SK-N-DZ (cell line): ENCODE measurements around the gene DACT1.
A peak's percentile ranks its signal among the peaks of the same experiment; 100 is the strongest.

Experiments used
- DNase-seq: peaks from one replicate; pipeline ENCODE4 v3.0.0-alpha.2; 2015; ENCODE audit warnings: low spot score

The DACT1 gene

DNA sequence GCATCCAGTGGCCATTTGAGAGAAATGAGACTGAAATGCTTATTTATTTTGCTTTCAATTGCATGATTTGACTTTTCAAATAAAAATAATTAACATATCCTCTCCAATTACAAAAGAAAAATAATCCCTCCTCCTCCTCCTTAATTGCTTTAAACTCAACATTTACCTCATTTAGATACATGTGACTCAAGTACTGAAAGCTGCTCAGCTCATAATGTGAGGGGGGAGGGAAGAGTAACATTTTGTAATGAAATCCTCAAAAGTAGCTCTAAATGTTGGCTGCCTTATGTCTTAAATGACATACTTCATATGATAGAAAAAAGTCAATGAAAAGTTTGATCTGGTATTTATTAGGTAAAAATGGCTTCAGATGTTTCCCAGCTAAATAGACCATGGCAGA, 29.0 kb downstream of the DACT1 start:
- no peak for DNase-seq

DNA sequence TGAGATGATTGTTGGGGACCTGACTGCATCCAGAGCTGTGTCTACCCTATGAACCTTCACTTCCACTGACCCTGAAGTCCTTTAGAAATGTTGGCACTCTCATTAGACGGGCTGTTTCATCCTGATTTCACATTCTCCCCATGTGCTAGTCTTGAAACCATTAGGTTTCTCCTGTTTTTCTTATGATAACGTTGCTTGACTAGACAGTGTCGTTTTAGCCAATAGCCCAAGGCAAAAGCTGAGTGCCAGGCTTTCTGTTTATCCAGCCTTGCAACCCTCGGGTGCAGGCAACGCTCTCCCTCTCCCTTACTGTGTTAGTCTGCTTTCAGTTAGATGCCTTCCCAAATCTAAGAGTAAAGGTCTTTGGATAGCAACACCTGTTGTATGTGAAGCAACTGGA, 30.1 kb downstream of the DACT1 start:
- DNase-seq, result no peak

DNA sequence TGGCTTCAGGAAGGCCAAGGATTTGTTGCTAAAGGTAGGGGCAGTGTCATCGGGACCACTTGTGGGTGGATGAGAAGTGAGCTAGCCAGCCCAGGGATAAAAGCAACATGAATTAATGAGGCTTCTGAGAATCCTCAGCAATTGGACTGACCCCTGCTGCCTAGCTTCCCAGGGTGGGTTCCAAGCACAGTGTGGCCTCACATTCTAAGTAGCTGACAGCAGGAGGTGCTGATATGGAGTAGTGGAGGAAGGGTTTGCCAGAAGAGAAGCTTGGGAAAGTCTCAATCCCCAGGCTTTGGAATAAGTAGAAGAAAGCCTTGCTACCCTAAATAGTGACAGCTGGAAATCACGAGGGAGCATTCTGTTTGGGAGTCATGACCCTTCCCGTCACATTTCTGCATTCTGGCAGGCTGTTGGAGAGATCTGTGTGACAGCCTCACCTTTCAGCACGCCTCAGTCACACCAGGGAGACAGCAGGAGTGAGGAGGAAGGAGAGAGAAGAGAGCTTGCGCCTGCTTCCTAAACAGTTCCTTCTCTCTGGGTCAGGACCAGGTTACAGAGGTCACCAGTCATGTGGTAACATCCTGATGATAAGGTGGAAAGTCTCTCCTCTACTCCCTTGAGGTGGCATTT, 31.2 kb downstream of the DACT1 start:
- no peak for DNase-seq

DNA sequence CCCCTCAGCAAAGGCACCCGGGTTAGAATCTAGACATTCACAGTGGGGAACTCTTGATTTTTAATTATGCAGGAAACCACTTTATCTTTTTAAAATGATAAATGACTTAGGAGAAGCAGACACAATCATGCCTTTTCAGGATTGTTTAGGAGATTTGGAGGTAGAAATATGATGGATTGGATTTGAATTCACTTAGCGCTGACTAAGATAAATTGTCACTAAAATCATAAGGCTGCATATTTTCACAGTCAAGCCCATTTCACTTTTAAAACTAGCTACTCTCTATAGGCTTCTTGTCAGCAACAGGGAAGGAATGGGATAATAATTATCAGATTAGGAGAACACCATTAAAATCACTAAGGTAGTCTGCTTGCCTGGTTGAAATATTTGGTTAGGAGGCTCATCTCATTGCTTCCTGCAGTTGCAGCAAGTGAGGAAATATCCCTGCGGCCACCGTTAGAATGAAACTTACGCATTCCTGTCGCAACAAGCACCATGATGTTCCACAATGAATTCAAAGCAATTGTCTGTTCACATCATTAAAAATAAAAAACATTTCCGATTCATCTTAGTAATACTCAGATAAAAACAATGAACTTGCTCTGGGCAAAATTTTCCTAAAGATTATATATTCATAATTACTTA, 31.9 kb downstream of the DACT1 start:
- DNase-seq, result no peak

DNA sequence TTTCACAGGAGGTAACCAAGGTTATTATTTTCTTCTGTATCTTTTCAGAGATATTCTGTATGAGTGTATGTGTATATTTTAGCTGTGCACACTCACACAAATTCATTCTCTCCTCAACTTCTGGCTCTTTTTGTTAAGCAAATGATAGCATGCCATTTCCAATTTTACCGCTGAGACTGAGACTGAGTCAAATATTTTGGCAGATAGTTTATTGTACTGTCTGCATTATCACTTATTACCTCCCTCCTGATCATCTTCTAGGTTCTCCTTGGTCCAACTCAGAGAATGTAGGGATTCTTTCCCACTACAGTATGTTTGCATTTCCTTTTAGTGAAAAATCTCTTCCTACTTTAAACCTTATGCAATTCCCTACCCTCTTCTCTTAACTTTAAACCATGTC, 33.3 kb downstream of the DACT1 start:
- no peak for DNase-seq

DNA sequence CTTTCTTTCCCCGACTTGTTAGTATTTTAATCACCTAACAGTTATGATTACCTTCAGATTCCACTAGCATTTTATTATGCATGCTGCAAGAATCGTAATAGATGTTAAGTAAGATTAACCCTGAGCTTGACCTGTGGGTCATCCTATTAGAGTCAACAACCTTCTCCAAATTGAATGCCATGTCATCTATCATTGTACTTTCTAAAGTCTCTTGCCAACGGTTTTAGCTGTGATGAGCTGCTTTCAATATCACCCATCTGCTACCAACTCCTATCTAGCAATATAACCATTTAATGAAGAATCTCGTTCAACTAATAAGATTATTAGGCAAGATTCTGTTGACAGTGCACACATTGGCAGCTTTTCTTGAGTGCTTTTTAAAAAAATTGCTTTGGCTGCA, 33.7 kb downstream of the DACT1 start:
- no peak for DNase-seq

DNA sequence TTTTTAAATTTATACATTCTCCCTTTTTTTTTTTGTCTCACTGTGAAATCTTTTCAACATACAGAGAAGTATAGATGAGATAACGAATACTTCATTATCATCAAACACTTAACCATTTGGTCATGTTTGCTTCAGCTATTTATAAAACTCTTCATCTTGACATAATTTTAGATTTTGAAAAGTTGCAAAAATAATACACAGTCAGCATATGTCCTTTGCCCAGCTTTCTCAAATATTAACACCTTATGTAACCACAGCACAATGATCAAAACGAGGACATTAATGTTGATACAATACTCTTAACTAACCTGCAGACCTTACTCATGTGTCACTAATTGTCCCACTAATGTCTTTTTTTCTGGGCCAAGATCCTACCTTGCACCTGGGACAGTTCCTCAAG, 36.0 kb downstream of the DACT1 start:
- DNase-seq, result no peak

DNA sequence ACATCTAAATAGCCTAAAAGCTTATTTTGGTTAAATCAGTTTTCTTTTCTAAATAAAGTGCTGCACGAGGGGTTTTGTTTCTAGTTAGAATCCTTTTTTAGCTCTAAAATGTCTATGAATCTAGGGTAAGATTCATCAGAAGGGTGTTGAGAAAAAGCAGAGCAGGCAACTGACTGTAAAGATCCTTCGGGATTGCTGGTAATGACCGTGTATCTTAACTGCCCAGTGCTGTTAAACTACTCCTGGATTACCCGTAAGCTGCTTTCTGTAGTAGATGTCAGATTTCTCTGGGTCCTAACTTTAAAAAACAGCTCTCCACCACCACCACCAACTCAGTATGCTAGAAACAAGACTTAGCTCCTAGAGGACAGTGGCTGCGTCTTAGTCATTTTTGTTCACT, 39.2 kb downstream of the DACT1 start:
- no peak for DNase-seq

DNA sequence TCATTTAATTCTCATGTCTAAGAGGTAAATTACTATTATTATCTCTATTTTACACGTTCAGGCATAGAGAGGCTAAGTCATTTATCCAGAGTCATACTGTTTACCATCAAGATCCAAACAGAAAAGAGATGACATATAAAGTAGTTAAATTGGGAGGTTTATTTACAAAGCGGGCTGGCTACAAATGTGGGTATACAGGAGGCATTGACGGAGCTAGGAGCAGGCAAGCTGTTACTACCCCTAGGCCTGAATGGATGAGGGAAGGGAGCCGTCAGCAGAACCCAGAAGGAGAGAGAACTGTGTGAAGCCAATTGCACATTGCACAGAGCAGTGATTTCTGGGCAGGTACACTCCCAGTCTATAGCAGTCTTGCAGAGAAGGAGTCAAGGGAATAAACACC, 39.8 kb downstream of the DACT1 start:
- no peak for DNase-seq

DNA sequence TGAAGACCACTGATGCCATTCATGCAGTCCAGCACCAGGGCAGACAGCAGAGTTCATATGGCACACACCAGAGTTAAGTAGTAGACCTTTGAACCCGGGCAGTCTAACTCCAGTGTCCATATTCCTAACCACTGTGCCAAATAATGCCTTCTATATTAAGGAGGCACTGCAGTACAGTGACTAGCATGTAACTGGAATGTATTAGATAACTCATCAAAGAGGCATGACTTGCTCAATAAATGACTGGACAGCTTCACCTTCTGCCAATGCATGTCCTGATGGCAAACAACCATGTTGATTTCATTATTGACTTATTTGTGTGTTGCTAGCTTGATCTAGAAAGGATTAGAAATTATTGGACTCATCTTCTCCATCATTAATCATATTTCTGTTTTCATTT, 40.2 kb downstream of the DACT1 start:
- DNase-seq, result no peak

DNA sequence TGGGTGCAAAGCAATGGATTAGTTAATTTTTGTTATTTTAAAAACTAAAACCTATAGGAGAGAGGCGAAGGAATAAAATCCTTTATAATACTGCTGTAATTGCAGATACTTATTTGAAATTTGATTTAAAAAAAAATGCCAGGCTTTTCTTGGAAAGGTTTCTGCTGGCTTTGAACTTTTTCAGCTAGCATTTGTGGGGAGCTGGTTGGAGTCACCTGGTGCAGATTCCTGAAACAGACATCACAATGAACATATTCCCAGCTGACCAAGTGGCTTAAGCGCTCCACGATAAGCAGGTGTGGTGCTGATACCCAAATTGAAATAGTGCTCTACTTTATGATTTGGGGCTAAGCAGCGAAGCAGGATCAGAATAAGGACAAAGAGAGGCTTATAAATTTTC, 42.9 kb downstream of the DACT1 start:
- no peak for DNase-seq

DNA sequence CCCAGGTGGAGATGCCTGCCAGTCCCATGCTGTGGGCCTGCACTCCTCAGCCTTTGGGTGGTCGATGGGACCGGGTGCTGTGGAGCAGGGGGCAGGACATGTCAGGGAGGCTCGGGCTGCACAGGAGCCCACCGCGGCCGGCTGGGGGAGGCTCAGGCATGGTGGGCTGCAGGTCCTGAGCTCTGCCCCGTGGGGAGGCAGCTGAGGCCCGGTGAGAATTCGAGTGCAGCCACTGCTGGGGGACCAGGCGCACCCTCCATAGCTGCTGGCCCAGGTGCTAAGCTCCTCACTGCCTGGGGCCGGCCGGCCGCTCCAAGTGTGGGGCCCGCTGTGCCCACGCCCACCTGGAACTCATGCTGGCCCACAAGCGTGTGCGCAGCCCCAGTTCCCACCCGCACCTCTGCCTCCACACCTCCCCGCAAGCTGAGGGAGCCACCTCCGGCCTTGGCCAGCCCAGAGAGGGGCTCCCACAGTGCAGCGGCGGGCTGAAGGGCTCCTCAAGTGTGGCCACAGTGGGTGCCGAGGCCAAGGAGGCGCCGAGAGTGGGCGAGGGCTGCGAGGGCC, 49.6 kb downstream of the DACT1 start:
- no peak for DNase-seq

DNA sequence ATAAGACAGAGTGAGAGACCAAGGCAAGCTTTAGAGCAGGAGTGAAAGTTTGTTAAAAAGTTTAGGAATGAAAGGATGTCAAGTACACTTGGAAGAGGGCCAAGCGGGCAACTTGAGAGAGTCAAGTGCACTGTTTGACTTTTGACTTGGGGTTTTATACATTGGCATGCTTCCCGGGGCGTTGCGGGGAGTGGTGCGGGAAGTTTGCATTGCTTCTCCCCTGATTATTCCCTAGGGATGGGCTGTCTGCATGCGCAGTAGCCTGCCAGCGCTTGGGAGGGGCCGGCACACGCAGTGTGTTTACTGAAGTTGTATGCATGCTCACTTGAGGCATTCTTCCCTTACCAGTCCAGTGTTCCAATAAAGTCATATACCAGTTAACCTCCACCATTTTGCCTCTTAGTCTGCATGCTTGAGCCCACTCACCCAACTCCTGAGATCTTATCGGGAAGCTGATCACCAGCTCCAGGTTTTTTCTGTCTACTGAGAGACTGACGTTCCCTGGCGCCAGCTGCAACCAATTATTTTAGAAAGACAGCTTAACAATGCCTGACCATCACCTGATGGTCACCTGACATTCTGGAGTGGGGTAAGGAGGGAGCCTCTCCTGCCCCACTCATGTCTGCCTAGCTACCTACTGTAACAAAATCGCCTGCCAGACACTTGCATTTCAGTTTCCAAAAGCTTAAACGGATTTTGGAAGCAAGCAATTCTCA, 53.2 kb downstream of the DACT1 start:
- peak; percentile 71 for DNase-seq

DNA sequence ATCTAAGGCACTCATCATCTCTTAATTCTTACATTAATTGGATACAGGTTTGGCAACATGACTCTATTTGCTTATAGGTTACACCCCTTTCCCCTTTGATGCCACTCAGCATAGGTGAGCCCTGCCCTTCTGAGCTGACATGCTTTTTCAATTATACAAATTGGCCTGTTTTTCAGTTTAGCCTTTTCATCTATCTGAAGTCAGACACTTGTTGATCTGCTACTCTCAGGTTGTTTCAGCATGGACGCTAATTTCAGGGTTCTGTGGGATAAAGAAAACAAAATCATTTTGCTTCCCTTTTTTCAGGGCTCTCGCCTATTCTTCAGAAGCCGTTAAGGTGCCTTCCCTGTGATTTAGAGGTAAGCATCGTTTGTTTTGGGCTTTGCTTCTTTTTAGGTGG, 55.3 kb downstream of the DACT1 start:
- DNase-seq, result no peak

DNA sequence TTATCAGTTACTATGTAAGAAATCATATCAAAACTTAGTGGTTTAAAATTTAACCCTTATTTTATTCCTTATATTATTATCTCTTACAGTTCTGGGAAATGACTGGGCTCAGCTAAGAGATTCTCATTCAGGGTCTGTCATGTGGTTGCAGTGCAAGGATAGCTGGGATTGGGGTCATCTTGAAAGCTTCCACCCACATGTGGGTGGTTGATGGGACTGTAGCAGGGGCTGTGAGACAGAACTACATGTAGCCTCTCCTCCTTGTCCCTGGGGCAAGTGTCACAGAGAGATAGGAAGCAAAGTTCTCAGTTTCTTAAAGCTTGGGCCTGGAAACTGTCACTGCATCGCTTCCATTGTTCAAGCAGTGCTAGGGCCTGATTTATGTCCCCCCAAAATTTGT, 57.8 kb downstream of the DACT1 start:
- DNase-seq, result no peak

DNA sequence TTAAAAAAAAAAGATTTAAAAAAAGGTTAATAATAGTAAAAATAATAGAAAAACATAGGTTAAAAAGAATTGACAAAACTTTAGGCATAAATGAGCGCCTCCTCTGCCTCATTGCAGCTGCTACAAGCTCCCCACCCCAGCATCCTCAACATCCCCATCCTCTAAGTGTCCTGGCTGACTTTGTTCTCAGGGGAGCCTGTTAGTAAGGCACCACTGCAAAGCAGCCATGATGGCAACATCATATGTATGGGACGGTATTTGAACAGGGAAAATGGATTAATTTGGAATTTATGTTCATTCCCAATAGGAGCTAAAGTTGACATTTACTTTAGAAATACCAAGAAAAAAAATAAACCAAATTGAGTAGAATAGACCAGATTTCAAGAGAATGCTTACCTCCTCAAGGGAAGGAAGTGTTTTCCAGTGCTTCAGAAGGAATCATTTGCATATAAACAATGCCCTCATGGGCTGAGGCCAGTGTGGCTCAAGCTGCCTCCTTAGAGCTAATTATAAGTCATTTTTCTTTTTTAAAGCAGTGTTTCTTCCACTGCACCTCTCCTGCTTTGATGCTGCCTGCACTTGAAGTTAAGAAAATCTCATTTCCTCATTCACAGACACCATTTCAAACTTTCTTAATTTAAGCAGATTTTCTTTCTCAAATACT, 59.6 kb downstream of the DACT1 start:
- DNase-seq, result no peak
